AG10803 (cell line): ENCODE measurements around the gene PACS1.
"Not testable (repeated sequence)": the region's sequence is repeated elsewhere in the genome, so short reads cannot be mapped to it uniquely, and the experiment has no call there.

Experiments
- DNase-seq: peaks from one replicate; pipeline ENCODE4 v3.0.0; 2010; ENCODE audit warnings: low read depth
- H3K4me3 ChIP-seq: 2 replicates; pipeline ENCODE4 v1.5.1; 2011; ENCODE audit warnings: mild to moderate bottlenecking, low read length, control low read depth
- CTCF ChIP-seq: conservative IDR thresholded peaks from 2 replicates; pipeline ENCODE4 v1.5.1; 2011; ENCODE audit warnings: mild to moderate bottlenecking, low read length, control low read depth, inconsistent platforms

The PACS1 gene

GRCh38 chr11:66106786-66107599 lies 36.9 kb downstream of the PACS1 start:
- no peak for TF ChIP-seq CTCF
- no peak overlapping the region for H3K4me3 ChIP-seq
- no peak for DNase-seq

- TF ChIP-seq CTCF, result no peak
- no peak for DNase-seq
- H3K4me3 ChIP-seq, result no peak overlapping the region
Measured at GRCh38 chr11:66107600-66108510, 37.8 kb downstream of the PACS1 start.

GRCh38 chr11:66109294-66109693 lies 39.2 kb downstream of the PACS1 start:
- no peak for DNase-seq
- no peak for TF ChIP-seq CTCF
- no peak overlapping the region for H3K4me3 ChIP-seq

GRCh38 chr11:66111158-66111557 lies 41.1 kb downstream of the PACS1 start:
- TF ChIP-seq CTCF, result no peak
- no peak for DNase-seq
- no peak overlapping the region for H3K4me3 ChIP-seq

- TF ChIP-seq CTCF, result no peak
- H3K4me3 ChIP-seq, result peak overlapping the region; percentile 23; the same call in 1 of the 2 replicates
- DNase-seq, result no peak
Measured at GRCh38 chr11:66112041-66112491, 42.0 kb downstream of the PACS1 start.

GRCh38 chr11:66112601-66113499 lies 42.8 kb downstream of the PACS1 start:
- DNase-seq, result peak; percentile 94
- H3K4me3 ChIP-seq, result peak overlapping the region; percentile 4
- no peak for TF ChIP-seq CTCF

GRCh38 chr11:66114957-66115356 lies 44.9 kb downstream of the PACS1 start:
- not testable (repeated sequence) for H3K4me3 ChIP-seq, DNase-seq
